ENCODE results near the gene MIDN. TPM values are rescaled to one million over a fixed set of nuclear protein-coding genes. Genes with fewer than 3 reads are reported as not detected.
A peak's percentile ranks its signal among the peaks of the same experiment; 100 is the strongest.

Gene MIDN
- total and polyA plus RNA-seq, 3 donors from 2014 or later = 30.3 to 42.4 (median 38.2) TPM

GRCh38 chr19:1217366-1217765 lies 31.0 kb upstream of the MIDN start:
- Histone ChIP-seq H3K27me3 (no peaks in the 10 kb centered on the region), H3K4me3 (no peak overlapping the region), H3K4me1 (peaks cover 55% of the 10 kb centered on the region), H3K9me3 (no peaks in the 10 kb centered on the region), H3K36me3 (ENCODE audit: low read depth, missing control alignments) (no peaks in the 10 kb centered on the region), H3K27ac (peak overlapping the region; percentile 68 to 73)
- no peak for DNase-seq
- TF ChIP-seq CTCF (IDR thresholded peaks at IDR 0.05) (no peak), POLR2A (IDR thresholded peaks at IDR 0.05) (no peak)
- intact Hi-C loops (cut with DNase I; ENCODE audit: low total_unique reads) = no loop called here
- WGBS, 2 donors = 83 to 100% methylated on average over 9 to 15 of the region's 15 CpGs

DNA sequence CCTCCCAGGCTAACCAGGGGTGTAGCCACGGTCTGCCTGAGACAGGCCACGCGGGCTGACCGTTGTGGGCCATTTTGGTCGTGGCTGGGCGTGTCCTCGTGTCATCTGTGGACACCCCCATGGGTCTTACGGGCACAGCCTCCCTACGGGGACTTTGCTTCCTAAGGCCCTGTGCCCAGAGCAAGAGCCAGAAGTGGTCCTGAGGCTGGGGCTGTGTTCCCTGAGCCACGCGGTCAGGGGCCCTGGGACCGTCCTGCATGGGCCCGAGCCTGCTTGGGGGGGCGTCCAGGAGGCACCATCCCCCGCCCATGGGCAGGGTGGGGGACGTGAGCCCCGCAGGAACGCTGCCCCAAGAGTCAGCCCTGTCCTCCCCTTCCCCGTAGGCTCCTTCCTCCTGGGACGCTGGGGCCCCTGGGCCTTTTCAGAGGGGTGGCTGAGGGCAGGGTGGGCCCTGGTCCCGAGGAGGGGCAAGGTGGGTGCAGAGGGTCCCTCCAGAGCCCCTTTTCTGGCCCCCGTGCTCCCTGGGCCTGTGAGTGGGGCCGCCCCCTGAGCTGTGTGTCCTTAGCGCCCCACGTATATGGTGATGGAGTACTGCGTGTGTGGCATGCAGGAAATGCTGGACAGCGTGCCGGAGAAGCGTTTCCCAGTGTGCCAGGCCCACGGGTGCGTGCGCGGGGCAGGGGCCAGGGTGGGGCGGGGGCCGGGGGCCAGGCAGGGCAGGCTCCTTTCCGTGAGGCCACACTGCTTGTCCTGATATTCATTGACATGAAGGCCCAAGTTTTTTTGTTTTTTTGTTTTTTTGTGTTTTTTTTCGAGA lies 29.4 kb upstream of the MIDN start:
- peak overlapping the region; percentile 68 to 73 for H3K27ac ChIP-seq
- 77 to 88% methylated on average over 12 to 32 of the region's 37 CpGs for WGBS, 2 donors
- intact Hi-C loops (cut with DNase I; ENCODE audit: low total_unique reads) = no loop called here
- no peaks in the 10 kb centered on the region for H3K36me3 ChIP-seq (ENCODE audit: low read depth, missing control alignments)
- no peaks in the 10 kb centered on the region for H3K9me3 ChIP-seq
- DNase-seq = no peak
- no peaks in the 10 kb centered on the region for H3K27me3 ChIP-seq
- no peak overlapping the region for H3K4me3 ChIP-seq
- H3K4me1 ChIP-seq = peaks cover 52% of the 10 kb centered on the region
- TF ChIP-seq CTCF (IDR thresholded peaks at IDR 0.05) (no peak), POLR2A (IDR thresholded peaks at IDR 0.05) (no peak)

DNA sequence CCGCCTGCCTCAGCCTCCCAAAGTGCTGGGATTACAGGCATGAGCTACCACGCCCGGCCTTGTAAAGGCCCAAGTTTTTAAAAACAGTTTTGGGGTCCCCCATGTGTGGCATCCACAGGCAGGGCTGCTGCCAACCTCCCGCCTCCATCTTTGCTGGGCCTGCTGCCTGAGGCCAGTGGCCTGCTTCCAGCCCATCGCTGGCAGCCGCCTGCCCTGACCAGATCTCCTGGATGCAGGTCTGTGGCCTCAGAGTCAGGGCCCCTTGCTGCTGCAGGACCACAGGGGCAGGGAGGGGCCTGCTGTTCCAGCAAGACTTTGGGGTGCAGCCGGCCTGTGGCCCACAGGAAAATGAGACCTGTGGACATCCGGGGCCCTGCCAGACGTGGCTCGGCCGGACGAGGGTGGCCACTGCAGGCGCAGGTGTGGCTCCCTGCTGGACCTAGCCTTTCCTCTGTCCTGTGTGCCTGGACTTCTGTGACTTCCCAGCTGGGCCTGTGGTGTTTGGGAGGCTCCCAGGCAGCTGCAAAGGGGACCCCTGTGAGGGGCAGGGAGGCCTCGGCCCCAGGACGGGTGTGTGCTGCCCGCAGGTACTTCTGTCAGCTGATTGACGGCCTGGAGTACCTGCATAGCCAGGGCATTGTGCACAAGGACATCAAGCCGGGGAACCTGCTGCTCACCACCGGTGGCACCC lies 28.5 kb upstream of the MIDN start:
- Histone ChIP-seq H3K4me3 (no peak overlapping the region), H3K27ac (no peak overlapping the region), H3K9me3 (no peaks in the 10 kb centered on the region), H3K36me3 (ENCODE audit: low read depth, missing control alignments) (no peaks in the 10 kb centered on the region), H3K27me3 (no peaks in the 10 kb centered on the region), H3K4me1 (peaks cover 42% of the 10 kb centered on the region)
- WGBS, 2 donors = 92 to 94% methylated on average over 4 to 18 of the region's 19 CpGs
- intact Hi-C loops (cut with DNase I; ENCODE audit: low total_unique reads) = no loop called here
- no peak for DNase-seq
- TF ChIP-seq CTCF (IDR thresholded peaks at IDR 0.05) (no peak), POLR2A (IDR thresholded peaks at IDR 0.05) (no peak)

DNA sequence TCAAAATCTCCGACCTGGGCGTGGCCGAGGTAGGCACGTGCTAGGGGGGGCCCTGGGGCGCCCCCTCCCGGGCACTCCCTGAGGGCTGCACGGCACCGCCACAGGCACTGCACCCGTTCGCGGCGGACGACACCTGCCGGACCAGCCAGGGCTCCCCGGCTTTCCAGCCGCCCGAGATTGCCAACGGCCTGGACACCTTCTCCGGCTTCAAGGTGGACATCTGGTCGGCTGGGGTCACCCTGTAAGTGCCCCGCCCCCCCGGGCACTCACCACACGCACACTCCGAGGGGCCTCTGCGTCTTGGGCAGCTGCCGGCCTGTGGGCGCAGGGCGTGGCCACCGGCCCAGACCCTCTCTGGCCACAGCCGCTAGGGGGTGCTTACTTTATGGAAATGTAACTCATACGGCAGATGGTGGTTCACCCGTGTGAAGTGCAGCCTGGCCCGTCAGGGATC lies 27.9 kb upstream of the MIDN start:
- H3K27ac ChIP-seq = no peak overlapping the region
- H3K36me3 ChIP-seq (ENCODE audit: low read depth, missing control alignments) = no peaks in the 10 kb centered on the region
- WGBS, 2 donors = 87 to 91% methylated on average over 9 to 33 of the region's 33 CpGs
- TF ChIP-seq POLR2A (IDR thresholded peaks at IDR 0.05) (no peak), CTCF (IDR thresholded peaks at IDR 0.05) (no peak)
- no peaks in the 10 kb centered on the region for H3K27me3 ChIP-seq
- no peaks in the 10 kb centered on the region for H3K9me3 ChIP-seq
- H3K4me3 ChIP-seq = no peak overlapping the region
- H3K4me1 ChIP-seq = peaks cover 36% of the 10 kb centered on the region
- no peak for DNase-seq
- intact Hi-C loops (cut with DNase I; ENCODE audit: low total_unique reads) = no loop called here
